CD14-positive monocyte (primary cell): Measurements from ENCODE around the gene CAV1. TPM values are rescaled to one million over a fixed set of nuclear protein-coding genes. Genes with fewer than 3 reads are reported as not detected.

Experiments used
- DNase-seq, 3 donors: peaks; one replicate each; pipeline ENCODE4 v3.0.0-alpha.2; 2011 to 2022
- H2AFZ ChIP-seq: 2 replicates; pipeline ENCODE4 v1.6.0; 2012; ENCODE audit warnings: mild to moderate bottlenecking, low read depth, low read length, inconsistent platforms; ENCODE audit not compliant: insufficient read depth, poor library complexity, severe bottlenecking
- H3K27ac ChIP-seq, 2 donors: 1 replicate in 1 of 2; 2 replicates in 1 of 2; pipeline ENCODE4 v1.5.1; 2012 to 2013; ENCODE audit warnings: low read length in 2 of 2, control low read depth in 1 of 2, inconsistent platforms in 1 of 2, low read depth in 1 of 2, mild to moderate bottlenecking in 1 of 2
- H3K27me3 ChIP-seq, 2 donors: one replicate each; pipeline versions ENCODE4 v1.6.0 to v1.6.1; 2011 to 2013; ENCODE audit warnings: low read length in 2 of 2; ENCODE audit not compliant: control insufficient read depth in 2 of 2, insufficient read depth in 2 of 2
- H3K36me3 ChIP-seq, 2 donors: replicated peaks in 1 of 2; 1 replicate in 1 of 2; 2 replicates in 1 of 2; pipeline versions ENCODE4 v1.5.1 to v1.6.1; 2012 to 2013; ENCODE audit warnings: low read length in 2 of 2, control low read depth in 1 of 2, inconsistent platforms in 1 of 2, mild to moderate bottlenecking in 1 of 2; ENCODE audit not compliant: insufficient read depth in 2 of 2, control insufficient read depth in 1 of 2
- H3K4me1 ChIP-seq, 2 donors: 1 replicate in 1 of 2; 2 replicates in 1 of 2; pipeline versions ENCODE4 v1.5.1 to v1.6.1; 2012 to 2013; ENCODE audit warnings: low read length in 2 of 2, control low read depth in 1 of 2, inconsistent platforms in 1 of 2, mild to moderate bottlenecking in 1 of 2, moderate library complexity in 1 of 2; ENCODE audit not compliant: insufficient read depth in 2 of 2, control insufficient read depth in 1 of 2
- H3K4me2 ChIP-seq: replicated peaks from 2 replicates; pipeline ENCODE3; 2012; ENCODE audit warnings: low read length, moderate library complexity, mild to moderate bottlenecking; ENCODE audit not compliant: poor library complexity, severe bottlenecking; ENCODE audit errors: extremely low read depth
- H3K4me3 ChIP-seq, 3 experiments: fragments of 200-600 bp in 1 of 3; sonication (generic) in 1 of 3; replicated peaks in 1 of 3; 1 replicate in 2 of 3; 2 replicates in 1 of 3; pipeline ENCODE4 v1.5.1; 2011 to 2013; ENCODE audit warnings: low read length in 3 of 3, mild to moderate bottlenecking in 3 of 3, control low read depth in 2 of 3, low read depth in 2 of 3, inconsistent platforms in 1 of 3, moderate library complexity in 1 of 3
- H3K79me2 ChIP-seq: 2 replicates; pipeline ENCODE4 v1.6.0; 2012; ENCODE audit warnings: mild to moderate bottlenecking, control low read depth, inconsistent platforms, low read length, moderate library complexity; ENCODE audit not compliant: insufficient read depth
- H3K9ac ChIP-seq: 2 replicates; pipeline ENCODE4 v1.6.0; 2017; ENCODE audit warnings: low read length, mild to moderate bottlenecking; ENCODE audit not compliant: insufficient read depth, poor library complexity, severe bottlenecking
- H3K9me3 ChIP-seq, 2 donors: replicated peaks in 1 of 2; 1 replicate in 1 of 2; 2 replicates in 1 of 2; pipeline versions ENCODE4 v1.5.1 to v1.6.1; 2012 to 2013; ENCODE audit warnings: low read length in 2 of 2, control low read depth in 1 of 2; ENCODE audit not compliant: control insufficient read depth in 1 of 2, insufficient read depth in 1 of 2
- H4K20me1 ChIP-seq: 2 replicates; pipeline ENCODE4 v1.6.0; 2012; ENCODE audit warnings: mild to moderate bottlenecking, low read length, control low read depth, moderate library complexity; ENCODE audit not compliant: insufficient read depth
- H3K27ac Mint-ChIP-seq, 7 donors: one replicate each; pipeline ENCODE4 v1.8.0; 2020; ENCODE audit warnings: mild to moderate bottlenecking in 7 of 7, mixed read lengths in 7 of 7, moderate library complexity in 6 of 7, inconsistent platforms in 2 of 7
- H3K27me3 Mint-ChIP-seq, 3 donors: one replicate each; pipeline ENCODE4 v1.8.0; 2021 to 2022; ENCODE audit warnings: low read depth in 3 of 3, mild to moderate bottlenecking in 3 of 3, mixed read lengths in 3 of 3, moderate library complexity in 3 of 3, inconsistent platforms in 1 of 3
- H3K36me3 Mint-ChIP-seq, 2 donors: one replicate each; pipeline ENCODE4 v1.8.0; 2020; ENCODE audit warnings: mixed read lengths in 2 of 2, inconsistent platforms in 1 of 2, mild to moderate bottlenecking in 1 of 2
- H3K4me1 Mint-ChIP-seq: one replicate; pipeline ENCODE4 v1.8.0; 2020; ENCODE audit warnings: mild to moderate bottlenecking, mixed read lengths
- H3K4me3 Mint-ChIP-seq, 2 donors: one replicate each; pipeline ENCODE4 v1.8.0; 2020; ENCODE audit warnings: mild to moderate bottlenecking in 2 of 2, mixed read lengths in 2 of 2, moderate library complexity in 1 of 2
- H3K9me3 Mint-ChIP-seq, 7 donors: one replicate each; pipeline ENCODE4 v1.8.0; 2020 to 2022; ENCODE audit warnings: mixed read lengths in 7 of 7, mild to moderate bottlenecking in 6 of 7, moderate library complexity in 6 of 7, inconsistent platforms in 2 of 7
- CTCF ChIP-seq: fragments of 200-600 bp; IDR thresholded peaks from one replicate; pipeline ENCODE4 v1.8.0; 2022; ENCODE audit warnings: antibody characterized with exemption, mild to moderate bottlenecking
- WGBS: methylation state at CpG from one replicate; pipeline ENCODE4 v1.1.5; 2013; ENCODE audit warnings: missing lambda C conversion rate; ENCODE audit not compliant: insufficient coverage; 5-methylcytosine and 5-hydroxymethylcytosine counted together
- intact Hi-C, 2 donors: fragments of 100-400 bp; cut with micrococcal nuclease; formaldehyde crosslinking; loops; one replicate each; pipeline versions ENCODE4 v1.15.0 to v1.15.1; 2023
- polyA plus RNA-seq, 3 donors: library from polyadenylated mRNA; depleted of rRNA in 1 of 3; unstranded in 2 of 3; stranded (reverse) in 1 of 3; fragments of 300-500 nt in 2 of 3; fragments of >200 nt in 1 of 3; fragmentation: Illumina TruSeq in 2 of 3; gene quantifications; 1 replicate in 2 of 3; 2 replicates in 1 of 3; pipeline ENCODE4 v1.2.3, GENCODE V29; 2012 to 2021

Gene CAV1
- polyA plus RNA-seq, 3 donors = not detected

- WGBS = no CpG with 5 or more reads among the region's 1 CpG
- intact Hi-C loops = no loop called here
- peaks cover 27 to 41% (median 28%) of the 10 kb centered on the region in 3 donors for H3K27me3 Mint-ChIP-seq
These were observed 29.1 kb upstream of the CAV1 start for GRCh38 chr7:116495736-116496135.

GRCh38 chr7:116496653-116497052 is 28.2 kb upstream of the CAV1 start:
- no peak overlapping the region for H3K4me2 ChIP-seq
- WGBS = no CpG with 5 or more reads among the region's 6 CpGs
- peaks cover 31 to 43% of the 10 kb centered on the region in 2 donors for H3K27me3 ChIP-seq
- H3K36me3 ChIP-seq = no peaks in the 10 kb centered on the region
- H4K20me1 ChIP-seq = no peaks in the 10 kb centered on the region
- Mint-ChIP-seq H3K4me1 (peaks cover 9% of the 10 kb centered on the region), H3K27me3 (peaks cover 36 to 48% (median 38%) of the 10 kb centered on the region in 3 donors), H3K36me3 (peaks cover 3 to 14% of the 10 kb centered on the region in 2 donors), H3K9me3 (peaks cover 0 to 11% (median 3%) of the 10 kb centered on the region in 7 donors), H3K27ac (no peak overlapping the region), H3K4me3 (no peak overlapping the region)
- peaks cover 12 to 14% of the 10 kb centered on the region in 2 donors for H3K4me1 ChIP-seq
- no peak overlapping the region for H2AFZ ChIP-seq
- DNase-seq = no peak
- no peaks in the 10 kb centered on the region for H3K79me2 ChIP-seq
- TF ChIP-seq CTCF = no peak
- no peak overlapping the region for H3K4me3 ChIP-seq
- peaks cover 0 to 10% of the 10 kb centered on the region in 2 donors for H3K9me3 ChIP-seq
- no peak overlapping the region for H3K9ac ChIP-seq
- H3K27ac ChIP-seq = no peak overlapping the region
- intact Hi-C loops = no loop called here

More at GRCh38 chr7:116495736-116496135, 29.1 kb upstream of the CAV1 start:
- no peak overlapping the region for H3K4me3 ChIP-seq
- H3K9me3 Mint-ChIP-seq = peaks cover 0 to 10% (median 2%) of the 10 kb centered on the region in 7 donors
- no peak overlapping the region for H3K4me2 ChIP-seq
- peaks cover 0 to 9% of the 10 kb centered on the region in 2 donors for H3K9me3 ChIP-seq
- H3K36me3 ChIP-seq = no peaks in the 10 kb centered on the region
- no peaks in the 10 kb centered on the region for H4K20me1 ChIP-seq
- no peak for TF ChIP-seq CTCF
- H3K36me3 Mint-ChIP-seq = peaks cover 1 to 9% of the 10 kb centered on the region in 2 donors
- DNase-seq = no peak
- H3K27ac ChIP-seq = no peak overlapping the region
- H3K27ac Mint-ChIP-seq = no peak overlapping the region
- H3K4me1 Mint-ChIP-seq = peaks cover 9% of the 10 kb centered on the region
- no peak overlapping the region for H3K4me3 Mint-ChIP-seq
- no peaks in the 10 kb centered on the region for H3K79me2 ChIP-seq
- H3K4me1 ChIP-seq = peaks cover 12 to 14% of the 10 kb centered on the region in 2 donors
- H3K9ac ChIP-seq = no peak overlapping the region
- no peak overlapping the region for H2AFZ ChIP-seq
- peaks cover 22 to 34% of the 10 kb centered on the region in 2 donors for H3K27me3 ChIP-seq
